GM18517 (cell line): ENCODE data around the gene PRSS21.

ENCODE experiments used
- ATAC-seq: cut with Tn5 transposase; IDR thresholded peaks from one replicate; pipeline ENCODE4 v1.9.1; 2021; ENCODE audit warnings: mild to moderate bottlenecking, moderate library complexity; ENCODE audit not compliant: unreplicated experiment

The PRSS21 gene

GRCh38 chr16:2779151-2779920 lies 37.7 kb upstream of the PRSS21 start:
- no peak for ATAC-seq

GRCh38 chr16:2779978-2780898 lies 36.8 kb upstream of the PRSS21 start:
- no peak for ATAC-seq

- ATAC-seq = no peak
Measured at GRCh38 chr16:2782583-2783351, 34.3 kb upstream of the PRSS21 start.

GRCh38 chr16:2783581-2784357 lies 33.3 kb upstream of the PRSS21 start:
- ATAC-seq = no peak

GRCh38 chr16:2784358-2785100 lies 32.5 kb upstream of the PRSS21 start:
- ATAC-seq = no peak

- ATAC-seq = no peak
Measured at GRCh38 chr16:2785101-2785991, 31.7 kb upstream of the PRSS21 start.

- ATAC-seq = no peak
Measured at GRCh38 chr16:2786061-2786825, 30.8 kb upstream of the PRSS21 start.

- no peak for ATAC-seq
Measured at GRCh38 chr16:2786826-2787151, 30.2 kb upstream of the PRSS21 start.

GRCh38 chr16:2787406-2787805 lies 29.6 kb upstream of the PRSS21 start, which contains the start of gene PRSS33:
Gene PRSS33, minus strand, starts transcription at chr16:2787560. Its CDS starts 1,013 bp downstream, at chr16:2786547.
- ATAC-seq = no peak

GRCh38 chr16:2787961-2788360 lies 29.1 kb upstream of the PRSS21 start:
- ATAC-seq = no peak

- no peak for ATAC-seq
Measured at GRCh38 chr16:2790631-2791030, 26.4 kb upstream of the PRSS21 start.

GRCh38 chr16:2791174-2791573 lies 25.9 kb upstream of the PRSS21 start:
- ATAC-seq = no peak

GRCh38 chr16:2792940-2793339 lies 24.1 kb upstream of the PRSS21 start:
- ATAC-seq = no peak

GRCh38 chr16:2795395-2796143 lies 21.5 kb upstream of the PRSS21 start:
- no peak for ATAC-seq

GRCh38 chr16:2798723-2799204 lies 18.3 kb upstream of the PRSS21 start:
- ATAC-seq = no peak

GRCh38 chr16:2799205-2799858 lies 17.7 kb upstream of the PRSS21 start:
- ATAC-seq = no peak

- no peak for ATAC-seq
Measured at GRCh38 chr16:2799859-2800226, 17.2 kb upstream of the PRSS21 start.
